CD8-positive, alpha-beta memory T cell (primary cell): ENCODE results near the gene NAP1L1. TPM values are rescaled to one million over a fixed set of nuclear protein-coding genes. Genes with fewer than 3 reads are reported as not detected.

Experiments used
- CTCF ChIA-PET: fragments of 350-600 bp; sonication (Branson Sonifier 250); formaldehyde crosslinking; loops from one replicate; lab custom pipeline; 2021; ENCODE audit warnings: antibody characterized with exemption; lab: Charles Lee
- POLR2A ChIA-PET: fragments of 350-600 bp; sonication (Branson Sonifier 250); formaldehyde crosslinking; loops from one replicate; lab custom pipeline; 2021; ENCODE audit warnings: antibody characterized with exemption; lab: Charles Lee
- DNase-seq, 5 donors: peaks; one replicate each; pipeline versions ENCODE4 v3.0.0 to v3.0.0-alpha.2; 2020 to 2022; ENCODE audit warnings: mixed read lengths in 1 of 5
- H3K27ac ChIP-seq: one replicate; pipeline ENCODE4 v1.7.0; 2013; ENCODE audit warnings: low read depth, mild to moderate bottlenecking, low read length, moderate library complexity
- H3K27me3 ChIP-seq: 2 replicates; pipeline ENCODE4 v1.7.0; 2013; ENCODE audit warnings: low read length, mild to moderate bottlenecking; ENCODE audit not compliant: insufficient read depth, poor library complexity, severe bottlenecking
- H3K36me3 ChIP-seq: 2 replicates; pipeline ENCODE4 v1.7.0; 2013; ENCODE audit warnings: mild to moderate bottlenecking, low read length, moderate library complexity; ENCODE audit not compliant: insufficient read depth
- H3K4me1 ChIP-seq: 2 replicates; pipeline ENCODE4 v1.7.0; 2013; ENCODE audit warnings: mild to moderate bottlenecking, low read length, moderate library complexity; ENCODE audit not compliant: insufficient read depth
- H3K4me3 ChIP-seq: 2 replicates; pipeline ENCODE4 v1.7.0; 2013; ENCODE audit warnings: mild to moderate bottlenecking, low read length
- H3K9me3 ChIP-seq: 2 replicates; pipeline ENCODE4 v1.7.0; 2013; ENCODE audit warnings: mild to moderate bottlenecking, low read length
- H3K27ac Mint-ChIP-seq, 8 donors: one replicate each; pipeline ENCODE4 v1.8.0; 2020 to 2021; ENCODE audit warnings: mixed read lengths in 8 of 8, mild to moderate bottlenecking in 6 of 8, inconsistent platforms in 3 of 8, moderate library complexity in 3 of 8
- H3K27me3 Mint-ChIP-seq, 2 donors: one replicate each; pipeline ENCODE4 v1.8.0; 2020 to 2021; ENCODE audit warnings: mixed read lengths in 2 of 2, mild to moderate bottlenecking in 1 of 2, moderate library complexity in 1 of 2
- H3K36me3 Mint-ChIP-seq, 3 donors: one replicate each; pipeline ENCODE4 v1.8.0; 2020 to 2021; ENCODE audit warnings: mixed read lengths in 3 of 3, inconsistent platforms in 1 of 3, mild to moderate bottlenecking in 1 of 3
- H3K4me1 Mint-ChIP-seq, 3 donors: one replicate each; pipeline ENCODE4 v1.8.0; 2020 to 2021; ENCODE audit warnings: mixed read lengths in 3 of 3, inconsistent platforms in 1 of 3, mild to moderate bottlenecking in 1 of 3
- H3K4me3 Mint-ChIP-seq, 7 donors: one replicate each; pipeline ENCODE4 v1.8.0; 2020 to 2021; ENCODE audit warnings: mixed read lengths in 7 of 7, mild to moderate bottlenecking in 6 of 7, moderate library complexity in 4 of 7, inconsistent platforms in 2 of 7
- H3K9me3 Mint-ChIP-seq, 5 donors: one replicate each; pipeline ENCODE4 v1.8.0; 2020 to 2022; ENCODE audit warnings: mixed read lengths in 5 of 5, mild to moderate bottlenecking in 3 of 5, moderate library complexity in 2 of 5, inconsistent platforms in 1 of 5
- polyA plus RNA-seq: library from polyadenylated mRNA; unstranded; fragments of 300-500 nt; fragmentation: Illumina TruSeq; gene quantifications from one replicate; pipeline ENCODE4 v1.2.3, GENCODE V29; 2021
- total RNA-seq, 2 experiments: library from RNA; stranded (reverse); gene quantifications; one replicate each; pipeline ENCODE4 v1.2.3, GENCODE V29; 2021

NAP1L1 gene
- total and polyA plus RNA-seq, 3 experiments from 2014 or later, result 166 to 964 (median 926) TPM

DNA sequence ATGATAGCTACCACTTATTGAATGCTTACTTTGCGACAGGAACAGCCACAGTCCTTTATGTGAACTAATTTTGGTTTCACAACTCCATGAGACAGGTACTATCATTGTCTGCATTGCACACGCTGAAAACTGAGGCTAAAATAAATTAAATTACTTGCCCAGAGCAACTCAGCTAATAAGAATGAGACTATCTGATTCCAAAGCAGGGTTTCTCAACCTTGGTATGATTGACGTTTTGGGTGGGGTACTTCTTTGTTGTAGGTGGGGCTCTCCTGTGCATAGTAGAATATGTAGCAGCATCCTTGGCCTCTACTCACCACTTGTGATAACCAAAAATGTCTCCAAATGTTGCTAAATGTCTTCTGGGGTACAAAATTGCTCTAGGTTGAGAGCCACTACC is 62.0 kb downstream of the NAP1L1 start:
- peak overlapping the region in 3 of 7 donors; percentile 27 to 54 (median 35) for H3K4me3 Mint-ChIP-seq
- Histone ChIP-seq H3K4me1 (peaks cover 30% of the 10 kb centered on the region), H3K9me3 (no peaks in the 10 kb centered on the region), H3K4me3 (no peak overlapping the region), H3K36me3 (no peaks in the 10 kb centered on the region), H3K27ac (no peak overlapping the region), H3K27me3 (no peaks in the 10 kb centered on the region)
- H3K4me1 Mint-ChIP-seq, result peaks cover 37 to 67% (median 46%) of the 10 kb centered on the region in 3 donors
- CTCF ChIA-PET, result interaction anchor here (3.8 kb wide), 1 partner anchor 9 kb away, joined by 66 read pairs; the partner anchor contains the start of gene PHLDA1
- H3K27me3 Mint-ChIP-seq, result no peaks in the 10 kb centered on the region
- DNase-seq, result no peak
- POLR2A ChIA-PET, result interaction anchor here (3.2 kb wide), 1 partner anchor 8 kb away, joined by 77 read pairs; the partner anchor contains the start of gene PHLDA1
- H3K9me3 Mint-ChIP-seq, result no peaks in the 10 kb centered on the region
- H3K27ac Mint-ChIP-seq, result peak overlapping the region; percentile 25 to 93 (median 78)
- no peaks in the 10 kb centered on the region for H3K36me3 Mint-ChIP-seq

DNA sequence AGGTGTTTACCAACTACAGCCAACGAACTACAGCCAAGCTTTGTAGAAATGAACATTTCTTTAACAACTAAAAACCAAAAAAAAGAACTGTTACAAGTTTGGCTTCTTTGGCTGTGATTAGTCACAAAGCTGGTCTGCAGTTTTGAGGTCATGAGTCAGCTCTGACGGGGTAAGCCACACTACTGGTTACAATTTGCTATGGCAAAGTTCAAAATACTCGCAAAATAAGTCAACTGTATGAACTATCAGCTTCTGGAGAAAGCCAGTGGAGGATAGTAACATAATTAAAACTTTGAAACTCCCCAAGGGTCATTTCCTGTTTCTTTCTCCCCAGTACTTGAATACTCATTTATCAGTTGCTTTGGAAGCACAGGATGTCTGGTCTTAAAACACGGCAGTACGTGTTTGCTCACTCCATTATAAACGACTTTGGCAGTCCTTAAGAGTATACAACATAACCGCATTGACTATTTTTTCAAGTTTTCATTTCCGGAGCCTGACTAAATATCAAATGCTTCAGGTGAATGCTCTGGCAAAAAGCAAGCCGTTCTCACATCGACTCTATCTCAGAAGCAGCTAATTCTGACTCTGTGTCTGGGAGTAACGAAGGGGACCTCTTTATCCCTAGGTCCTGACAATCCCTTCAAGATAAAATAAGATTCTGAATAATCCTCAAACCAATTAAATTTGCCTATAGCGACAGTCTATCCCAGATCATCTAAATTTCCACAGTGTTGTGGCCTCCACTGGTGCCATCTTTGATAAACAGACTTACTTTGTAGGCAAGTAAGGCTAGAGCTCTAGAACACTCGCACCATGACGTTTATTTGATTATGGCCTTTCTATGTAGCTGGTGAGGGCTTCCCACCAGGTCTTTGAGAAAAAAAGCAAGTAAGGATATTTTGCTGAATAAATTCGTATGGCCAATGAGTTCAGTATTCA is 63.5 kb downstream of the NAP1L1 start:
- H3K4me1 Mint-ChIP-seq, result peaks cover 34 to 54% (median 46%) of the 10 kb centered on the region in 3 donors
- H3K27ac ChIP-seq, result peak overlapping the region; percentile 86

DNA sequence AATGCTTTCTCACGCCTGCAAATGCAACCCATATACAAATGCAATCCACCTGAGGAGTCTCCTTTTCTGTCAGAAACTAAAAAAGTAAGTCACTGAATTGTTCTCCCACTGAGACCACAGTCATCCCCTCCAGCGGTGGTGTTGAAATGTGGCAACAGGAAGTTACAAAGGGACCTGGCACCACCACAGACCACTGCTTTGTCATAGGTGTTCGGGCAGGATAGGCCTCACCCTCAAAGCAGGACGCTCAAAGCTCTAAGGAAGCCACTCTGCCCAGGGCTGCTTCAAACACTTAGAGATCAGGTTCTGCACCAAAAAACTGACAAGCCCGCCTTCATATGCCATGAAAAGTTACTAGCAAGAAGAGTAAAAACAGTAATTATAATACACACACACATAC is 64.2 kb downstream of the NAP1L1 start:
- H3K27ac Mint-ChIP-seq, result peak overlapping the region; percentile 96 to 100 (median 99)
- CTCF ChIA-PET, result interaction anchor here (0.8 to 3.8 kb wide), 7 partner anchors 11 to 535 kb away, joined by 3 to 66 read pairs (median 4); partner anchors contain the start of gene PHLDA1
- H3K27ac ChIP-seq, result peak overlapping the region; percentile 86

More for the DNA sequence above, 63.5 kb downstream of the NAP1L1 start:
- Mint-ChIP-seq H3K4me3 (peak overlapping the region; percentile 46 to 79 (median 69)), H3K27ac (peak overlapping the region; percentile 96 to 100 (median 99)), H3K27me3 (no peaks in the 10 kb centered on the region), H3K9me3 (no peaks in the 10 kb centered on the region), H3K36me3 (no peaks in the 10 kb centered on the region)
- no peaks in the 10 kb centered on the region for H3K36me3 ChIP-seq
- H3K4me3 ChIP-seq, result peak overlapping the region; percentile 6
- peak; percentile 52 to 86 (median 70) for DNase-seq
- H3K9me3 ChIP-seq, result no peaks in the 10 kb centered on the region
- H3K27me3 ChIP-seq, result no peaks in the 10 kb centered on the region
- CTCF ChIA-PET, result interaction anchor here (0.8 to 3.8 kb wide), 7 partner anchors 11 to 536 kb away, joined by 3 to 66 read pairs (median 4); partner anchors contain the start of gene PHLDA1
- peaks cover 30% of the 10 kb centered on the region for H3K4me1 ChIP-seq
- POLR2A ChIA-PET, result interaction anchor here (0.6 to 3.2 kb wide), 6 partner anchors 10 to 509 kb away, joined by 3 to 77 read pairs (median 4); partner anchors contain the start of genes KRR1 and PHLDA1

DNA sequence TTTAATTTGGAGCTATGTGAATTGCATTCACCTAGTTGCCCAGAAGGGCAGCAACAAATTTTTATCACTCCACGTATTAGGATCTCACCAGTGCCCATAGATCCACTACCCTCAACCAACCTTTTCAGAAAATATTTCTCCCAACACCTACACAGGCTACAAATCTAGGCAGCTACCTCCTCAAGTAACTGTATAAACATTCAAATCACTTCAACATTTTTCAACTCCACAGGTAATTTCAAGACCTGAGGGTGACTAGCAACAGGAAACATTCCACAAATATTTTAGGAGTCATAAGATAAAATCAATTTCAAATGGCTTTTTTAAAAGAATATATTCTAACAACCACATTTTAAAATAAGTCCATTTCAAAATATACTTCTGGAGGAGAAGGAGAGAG is 65.8 kb downstream of the NAP1L1 start:
- ChIA-PET CTCF (interaction anchor here (1.2 kb wide), 1 partner anchor 12 kb away, joined by 3 read pairs; the partner anchor contains the start of gene PHLDA1), POLR2A (no interaction called here)
- Histone ChIP-seq H3K4me1 (peaks cover 30% of the 10 kb centered on the region), H3K36me3 (no peaks in the 10 kb centered on the region), H3K27ac (no peak overlapping the region), H3K4me3 (no peak overlapping the region), H3K27me3 (no peaks in the 10 kb centered on the region), H3K9me3 (no peaks in the 10 kb centered on the region)
- no peak for DNase-seq
- Mint-ChIP-seq H3K4me3 (no peak overlapping the region), H3K9me3 (no peaks in the 10 kb centered on the region), H3K27me3 (peaks cover 0 to 2% of the 10 kb centered on the region in 2 donors), H3K36me3 (no peaks in the 10 kb centered on the region), H3K4me1 (peaks cover 32 to 43% (median 39%) of the 10 kb centered on the region in 3 donors), H3K27ac (peak overlapping the region; percentile 40 to 99 (median 83))

More for the DNA sequence above, 64.2 kb downstream of the NAP1L1 start:
- peak; percentile 50 to 89 (median 72) for DNase-seq
- H3K36me3 ChIP-seq, result no peaks in the 10 kb centered on the region
- H3K4me1 ChIP-seq, result peaks cover 30% of the 10 kb centered on the region
- peaks cover 34 to 47% (median 41%) of the 10 kb centered on the region in 3 donors for H3K4me1 Mint-ChIP-seq
- H3K36me3 Mint-ChIP-seq, result no peaks in the 10 kb centered on the region
- no peaks in the 10 kb centered on the region for H3K27me3 ChIP-seq
- peak overlapping the region; percentile 6 for H3K4me3 ChIP-seq
- POLR2A ChIA-PET, result interaction anchor here (1.0 to 3.2 kb wide), 3 partner anchors 10 to 509 kb away, joined by 4 to 77 read pairs (median 5); partner anchors contain the start of genes KRR1 and PHLDA1
- no peaks in the 10 kb centered on the region for H3K9me3 Mint-ChIP-seq
- no peaks in the 10 kb centered on the region for H3K9me3 ChIP-seq
- H3K4me3 Mint-ChIP-seq, result peak overlapping the region; percentile 46 to 79 (median 69)
- H3K27me3 Mint-ChIP-seq, result peaks cover 0 to under 1% of the 10 kb centered on the region in 2 donors

DNA sequence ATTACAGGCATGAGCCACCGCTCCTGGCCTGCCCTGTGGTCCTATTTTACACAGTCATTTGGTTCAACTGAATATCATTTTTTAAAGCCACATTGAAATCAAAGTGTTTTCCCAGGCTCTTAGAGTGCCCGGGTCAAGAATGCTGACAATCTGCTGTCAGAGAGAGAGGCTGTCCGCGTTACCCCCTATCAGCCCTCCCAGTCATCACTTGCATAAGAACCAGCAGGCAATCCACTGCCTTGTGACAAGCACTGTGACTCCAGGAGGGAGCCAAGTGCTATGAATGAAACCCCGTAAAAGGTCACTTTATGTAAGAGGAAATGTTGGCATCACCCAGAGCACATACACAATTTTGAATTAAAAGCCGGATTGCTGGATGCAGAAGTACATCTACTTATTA is 66.4 kb downstream of the NAP1L1 start:
- no peak overlapping the region for H3K27ac ChIP-seq
- Mint-ChIP-seq H3K27ac (peak overlapping the region in 6 of 8 donors; percentile 23 to 99 (median 84)), H3K36me3 (no peaks in the 10 kb centered on the region), H3K9me3 (no peaks in the 10 kb centered on the region), H3K4me3 (no peak overlapping the region), H3K27me3 (peaks cover 0 to 2% of the 10 kb centered on the region in 2 donors), H3K4me1 (peaks cover 32 to 43% (median 39%) of the 10 kb centered on the region in 3 donors)
- H3K9me3 ChIP-seq, result no peaks in the 10 kb centered on the region
- no peak overlapping the region for H3K4me3 ChIP-seq
- peaks cover 30% of the 10 kb centered on the region for H3K4me1 ChIP-seq
- no peaks in the 10 kb centered on the region for H3K36me3 ChIP-seq
- CTCF ChIA-PET, result interaction anchor here (1.2 kb wide), 1 partner anchor 13 kb away, joined by 3 read pairs; the partner anchor contains the start of gene PHLDA1
- no peak for DNase-seq
- no peaks in the 10 kb centered on the region for H3K27me3 ChIP-seq
- POLR2A ChIA-PET, result no interaction called here

DNA sequence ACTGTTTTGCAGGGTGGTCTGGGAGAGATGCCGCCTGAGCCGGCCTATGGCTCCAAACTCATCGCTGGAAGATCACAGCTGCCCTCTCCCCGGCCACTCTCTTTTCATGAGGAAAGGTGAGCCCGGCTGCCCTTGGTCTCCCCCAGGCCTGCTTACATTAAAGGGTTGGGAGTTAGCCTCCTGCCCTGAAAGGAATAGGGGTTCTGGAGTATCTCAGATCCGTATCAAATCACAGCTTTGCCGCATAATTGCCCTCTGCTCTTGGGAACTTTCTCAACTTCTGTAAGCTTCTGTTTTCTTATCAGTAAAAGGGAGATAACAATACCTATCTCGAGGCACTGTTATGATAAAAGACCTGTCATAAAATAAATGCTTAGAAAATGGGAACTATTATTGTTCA is 70.5 kb downstream of the NAP1L1 start:
- no peak overlapping the region for H3K27ac ChIP-seq
- Mint-ChIP-seq H3K36me3 (no peaks in the 10 kb centered on the region), H3K27ac (peak overlapping the region in 1 of 8 donors; percentile 38), H3K4me3 (no peak overlapping the region), H3K9me3 (no peaks in the 10 kb centered on the region), H3K27me3 (peaks cover 0 to 3% of the 10 kb centered on the region in 2 donors), H3K4me1 (peaks cover 6 to 10% (median 7%) of the 10 kb centered on the region in 3 donors)
- H3K9me3 ChIP-seq, result no peaks in the 10 kb centered on the region
- no peaks in the 10 kb centered on the region for H3K4me1 ChIP-seq
- POLR2A ChIA-PET, result interaction anchor here (1.1 kb wide), 1 partner anchor 36 kb away, joined by 3 read pairs; no protein-coding TSS in a partner anchor
- H3K36me3 ChIP-seq, result no peaks in the 10 kb centered on the region
- H3K27me3 ChIP-seq, result no peaks in the 10 kb centered on the region
- CTCF ChIA-PET, result no interaction called here
- H3K4me3 ChIP-seq, result no peak overlapping the region
- no peak for DNase-seq

DNA sequence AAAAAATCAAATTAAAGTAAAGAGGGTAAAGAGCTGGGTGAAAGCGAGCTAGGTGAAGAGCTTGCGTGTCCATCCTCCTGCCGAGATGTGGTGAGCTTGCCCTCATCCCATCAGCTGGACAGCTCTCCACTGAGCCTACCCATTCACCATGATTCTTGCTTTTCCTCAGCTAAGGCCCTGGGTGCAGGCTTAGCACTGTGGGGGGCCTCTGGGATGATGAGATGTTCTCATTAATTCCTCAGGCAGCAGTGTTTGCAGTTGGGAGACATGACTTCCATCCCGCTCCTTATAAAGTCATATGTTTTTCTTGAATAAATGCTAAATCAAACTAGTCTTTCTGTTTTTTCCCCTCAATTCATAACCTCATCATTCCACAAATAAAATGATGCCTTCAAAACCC is 70.9 kb downstream of the NAP1L1 start:
- no peaks in the 10 kb centered on the region for H3K36me3 Mint-ChIP-seq
- Histone ChIP-seq H3K36me3 (no peaks in the 10 kb centered on the region), H3K4me1 (no peaks in the 10 kb centered on the region), H3K9me3 (no peaks in the 10 kb centered on the region), H3K4me3 (no peak overlapping the region), H3K27me3 (no peaks in the 10 kb centered on the region), H3K27ac (no peak overlapping the region)
- peaks cover 2 to 6% (median 4%) of the 10 kb centered on the region in 3 donors for H3K4me1 Mint-ChIP-seq
- ChIA-PET POLR2A (interaction anchor here (1.1 kb wide), 1 partner anchor 36 kb away, joined by 3 read pairs; no protein-coding TSS in a partner anchor), CTCF (interaction anchor here (1.0 kb wide), 1 partner anchor 18 kb away, joined by 4 read pairs; the partner anchor contains the start of gene PHLDA1)
- no peaks in the 10 kb centered on the region for H3K9me3 Mint-ChIP-seq
- no peak overlapping the region for H3K27ac Mint-ChIP-seq
- H3K4me3 Mint-ChIP-seq, result no peak overlapping the region
- no peak for DNase-seq
- H3K27me3 Mint-ChIP-seq, result peaks cover 0 to 3% of the 10 kb centered on the region in 2 donors
